ENCODE measurements around the gene SMIM44. TPM values are rescaled to one million over a fixed set of nuclear protein-coding genes. Genes with fewer than 3 reads are reported as not detected.

The SMIM44 gene
- total and polyA plus RNA-seq, 4 experiments from 2014 or later: not detected

GRCh38 chr19:3433313-3433712 is 49.9 kb downstream of the SMIM44 start:
- Histone ChIP-seq H3K27ac (ENCODE audit: low read depth, low read length) (no peak overlapping the region), H3K9me3 (ENCODE audit: control insufficient read depth in 1 of 2, low read length in 2 of 2) (no peaks in the 10 kb centered on the region), H3K4me3 (ENCODE audit: low read length in 2 of 2) (no peak overlapping the region), H3K36me3 (ENCODE audit: insufficient read depth, low read length) (no peaks in the 10 kb centered on the region), H3K4me1 (ENCODE audit: insufficient read depth, low read length) (peaks cover 12% of the 10 kb centered on the region), H3K27me3 (ENCODE audit: insufficient read depth, low read length) (no peaks in the 10 kb centered on the region)
- H3K36me3 Mint-ChIP-seq: peaks cover 4 to 13% of the 10 kb centered on the region in 2 donors
- DNase-seq: no peak
- no peak overlapping the region for H3K4me3 Mint-ChIP-seq
- H3K27me3 Mint-ChIP-seq: no peaks in the 10 kb centered on the region
- POLR2A ChIA-PET (ENCODE audit: partially characterized antibody): no interaction called here
- CTCF ChIA-PET (ENCODE audit: partially characterized antibody): interaction anchor here (8.4 kb wide), 1 partner anchor 105 kb away, joined by 150 read pairs; no protein-coding TSS in a partner anchor
- intact Hi-C loops (cut with micrococcal nuclease): loop anchor here (10.0 kb wide), 1 partner anchor 69 kb away; the partner anchor contains the start of gene NFIC
- H3K27ac Mint-ChIP-seq: peak overlapping the region in 1 of 7 donors; percentile 99
- peaks cover 9 to 21% (median 13%) of the 10 kb centered on the region in 4 donors for H3K4me1 Mint-ChIP-seq
- peaks cover 0 to 4% (median 0%) of the 10 kb centered on the region in 8 donors for H3K9me3 Mint-ChIP-seq

Other genes starting within 250 kb of the SMIM44 start
- gene NFIC, start 116.9 kb downstream of the SMIM44 start, total RNA-seq: 10 to 100 TPM; 30.3 to 30.9 TPM
- 10 to 100 TPM in 1 of 2 donors, 1 to 10 TPM in 1; 1.9 to 18.9 TPM for gene NFIC, start 116.9 kb downstream of the SMIM44 start, polyA plus RNA-seq
- gene SMIM24, start 2.9 kb downstream of the SMIM44 start, total RNA-seq: not detected
- gene SMIM24, start 2.9 kb downstream of the SMIM44 start, polyA plus RNA-seq: not detected
- 1 to 10 TPM; 8.3 TPM for gene DOHH, start 17.2 kb upstream of the SMIM44 start, total RNA-seq
- gene DOHH, start 17.2 kb upstream of the SMIM44 start, polyA plus RNA-seq: 10 to 100 TPM in 1 of 2 donors, 1 to 10 TPM in 1; 3.1 to 13.0 TPM
- 10 to 100 TPM; 73.3 to 73.7 TPM for gene FZR1, start 22.9 kb upstream of the SMIM44 start, total RNA-seq
- 10 to 100 TPM in 1 of 2 donors, 1 to 10 TPM in 1; 7.1 to 16.0 TPM for gene FZR1, start 22.9 kb upstream of the SMIM44 start, polyA plus RNA-seq
- 10 to 100 TPM in 1 of 2 experiments, 1 to 10 TPM in 1; 8.1 to 10.6 TPM for gene TEKTIP1, start 55.7 kb upstream of the SMIM44 start, total RNA-seq
- under 1 TPM in 1 of 2 donors, not detected in 1; 0.55 TPM for gene TEKTIP1, start 55.7 kb upstream of the SMIM44 start, polyA plus RNA-seq
- 100 to 1,000 TPM; 128 to 136 TPM for gene MFSD12, start 74.1 kb upstream of the SMIM44 start, total RNA-seq
- gene MFSD12, start 74.1 kb upstream of the SMIM44 start, polyA plus RNA-seq: 10 to 100 TPM; 45.5 to 54.3 TPM
- gene HMG20B, start 89.5 kb upstream of the SMIM44 start, total RNA-seq: 10 to 100 TPM; 48.1 to 51.6 TPM
- gene HMG20B, start 89.5 kb upstream of the SMIM44 start, polyA plus RNA-seq: 10 to 100 TPM; 42.4 to 43.0 TPM
- under 1 TPM; 0.64 to 0.70 TPM for gene GIPC3, start 102.0 kb upstream of the SMIM44 start, total RNA-seq
- under 1 TPM in 1 of 2 donors, not detected in 1; 0.45 TPM for gene GIPC3, start 102.0 kb upstream of the SMIM44 start, polyA plus RNA-seq
- gene TBXA2R, start 123.4 kb upstream of the SMIM44 start, total RNA-seq: under 1 TPM; 0.64 to 0.70 TPM
- 1 to 10 TPM in 1 of 2 donors, under 1 TPM in 1; 0.35 to 1.1 TPM for gene TBXA2R, start 123.4 kb upstream of the SMIM44 start, polyA plus RNA-seq
- gene CACTIN, start 143.3 kb upstream of the SMIM44 start, total RNA-seq: 10 to 100 TPM; 44.0 to 50.4 TPM
- gene CACTIN, start 143.3 kb upstream of the SMIM44 start, polyA plus RNA-seq: 10 to 100 TPM in 1 of 2 donors, 1 to 10 TPM in 1; 4.4 to 16.1 TPM
- 10 to 100 TPM; 28.2 to 29.7 TPM for gene PIP5K1C, start 217.0 kb upstream of the SMIM44 start, total RNA-seq
- 10 to 100 TPM in 1 of 2 donors, 1 to 10 TPM in 1; 1.7 to 19.3 TPM for gene PIP5K1C, start 217.0 kb upstream of the SMIM44 start, polyA plus RNA-seq
- 10 to 100 TPM; 20.2 to 21.1 TPM for gene TJP3, start 224.9 kb upstream of the SMIM44 start, total RNA-seq
- 10 to 100 TPM; 17.6 to 23.4 TPM for gene TJP3, start 224.9 kb upstream of the SMIM44 start, polyA plus RNA-seq

All from CD4-positive, alpha-beta memory T cell (primary cell).